Medulla oblongata (tissue), 1 donor: ENCODE data around the gene CD164L2.

Source experiments
- DNase-seq: peaks from one replicate; pipeline ENCODE4 v3.0.0-alpha.2; 2015; ENCODE audit errors: extremely low spot score

CD164L2 gene

DNA sequence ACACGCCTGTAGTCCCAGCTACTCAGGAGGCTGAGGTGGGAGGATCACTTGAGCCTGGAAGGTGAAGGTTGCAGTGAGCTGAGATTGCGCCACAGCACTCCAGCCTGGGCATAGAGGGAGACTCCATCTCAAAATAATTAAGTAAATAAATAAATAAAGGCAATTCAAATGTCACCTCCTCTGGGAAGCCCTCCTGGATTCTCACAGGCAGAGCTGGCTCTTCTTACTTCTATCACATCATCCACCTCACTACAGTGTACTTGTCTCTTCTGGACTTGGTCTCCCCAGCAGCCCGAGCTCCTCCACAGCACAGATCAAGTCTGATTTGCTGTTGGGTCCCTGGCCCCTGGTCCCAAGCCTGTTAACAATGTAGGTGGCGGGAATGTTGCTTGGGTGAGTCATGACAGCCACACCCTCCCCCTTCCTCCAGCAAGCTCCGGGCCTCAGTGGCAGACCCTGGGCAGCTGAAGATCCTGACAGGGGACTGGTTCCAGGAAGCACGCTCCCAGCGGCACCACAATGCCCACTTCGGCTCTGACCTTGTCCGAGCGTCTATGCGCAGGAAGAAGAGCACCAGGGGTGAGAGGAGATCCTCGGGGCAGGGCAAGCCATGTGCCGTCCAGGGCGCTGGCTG is 36.0 kb downstream of the CD164L2 start:
- no peak for DNase-seq

DNA sequence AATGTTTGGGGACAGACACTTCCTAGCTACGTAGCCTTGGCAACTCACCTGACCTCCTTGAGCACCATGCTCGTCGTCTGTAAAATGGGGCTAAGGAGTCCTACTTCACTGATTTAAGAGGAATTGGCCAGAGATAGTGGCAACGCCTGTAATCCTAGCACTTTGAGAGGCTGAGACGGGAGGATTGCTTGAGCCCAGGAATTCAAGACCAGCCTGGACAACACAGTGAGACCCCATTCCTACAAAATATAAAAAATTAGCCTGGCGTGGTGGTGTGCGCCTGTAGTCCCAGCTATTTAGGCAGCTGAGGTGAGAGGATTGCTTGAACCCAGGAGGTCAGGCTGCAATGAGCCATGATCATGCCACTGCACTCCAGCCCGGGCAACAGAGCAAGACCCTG is 36.8 kb downstream of the CD164L2 start:
- DNase-seq: no peak

DNA sequence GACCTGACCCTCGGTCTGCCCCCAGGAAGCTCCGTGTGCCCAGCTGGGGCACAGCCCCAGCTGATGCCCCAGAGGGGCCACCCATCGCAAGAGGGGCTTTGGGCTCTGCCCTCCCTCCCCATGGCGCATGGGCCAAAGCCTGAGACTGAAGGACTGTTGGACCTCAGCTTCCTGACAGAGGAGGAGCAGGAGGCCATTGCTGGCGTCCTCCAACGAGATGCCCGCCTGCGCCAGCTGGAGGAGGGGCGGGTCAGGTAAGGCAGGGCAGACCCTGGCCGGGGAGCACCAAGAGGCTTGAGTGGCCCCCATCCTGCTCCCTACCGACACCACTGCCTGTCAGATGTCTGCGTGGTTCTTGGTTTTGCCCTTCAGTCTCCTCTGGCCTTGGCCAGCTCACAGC is 37.9 kb downstream of the CD164L2 start:
- no peak for DNase-seq

DNA sequence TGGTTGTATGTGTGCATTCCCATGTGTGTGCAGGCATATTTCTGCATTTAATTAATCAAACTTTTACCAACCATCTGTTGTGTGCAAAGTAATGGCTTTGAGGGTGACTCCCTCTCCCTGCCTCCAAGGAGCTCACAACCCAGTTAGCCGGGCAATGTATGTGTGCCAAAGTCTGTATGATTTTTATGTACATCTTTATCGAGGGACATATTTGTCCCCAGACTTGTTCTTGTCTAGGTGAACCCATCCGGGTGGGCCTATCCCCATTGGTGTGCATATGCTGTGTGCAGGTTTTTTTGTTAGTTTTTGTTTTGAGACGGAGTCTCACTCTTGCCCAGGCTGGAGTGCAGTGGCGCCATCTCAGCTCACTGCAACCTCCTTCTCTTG is 39.5 kb downstream of the CD164L2 start:
- DNase-seq: no peak

DNA sequence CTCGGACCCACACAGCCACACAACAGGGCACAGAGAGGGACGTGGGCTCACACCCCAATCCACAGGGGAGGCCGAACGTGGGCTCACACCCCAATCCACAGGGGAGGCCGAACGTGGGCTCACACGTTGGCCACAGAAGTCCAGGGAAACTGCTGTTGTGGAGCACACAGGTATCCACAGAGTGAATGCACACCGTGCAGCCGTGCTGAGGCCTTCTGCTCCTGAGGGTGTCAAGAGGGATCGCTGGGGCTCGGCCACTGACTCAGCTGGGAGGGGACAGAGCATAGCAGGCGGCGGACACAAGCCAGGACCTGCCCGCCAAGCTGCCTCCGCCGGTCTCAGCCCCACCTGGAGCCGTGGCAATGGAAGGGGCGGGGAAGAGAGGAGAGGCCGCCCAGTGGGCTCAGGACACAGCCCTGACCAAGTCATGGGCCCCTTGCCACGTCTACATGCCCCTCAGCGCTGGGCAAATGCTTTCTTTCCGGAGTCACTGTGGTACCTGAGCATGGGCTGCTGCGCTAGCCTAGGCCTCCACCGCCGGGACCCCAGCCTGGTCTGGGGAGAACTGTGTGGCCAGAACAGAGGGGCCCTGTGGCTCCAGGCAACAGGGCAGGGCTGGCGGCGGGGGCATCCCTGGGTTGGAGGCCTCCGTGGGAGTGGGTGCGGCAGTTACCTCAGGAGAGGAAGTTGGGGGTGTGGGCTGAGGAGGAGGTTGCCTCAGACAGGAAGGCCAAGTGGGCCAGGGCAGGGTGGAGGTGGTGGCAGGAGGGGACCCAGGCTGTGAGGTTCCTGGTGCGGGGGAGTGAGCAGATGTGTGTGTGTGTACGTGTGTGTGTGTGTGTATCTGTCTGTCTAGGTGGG is 40.1 kb downstream of the CD164L2 start:
- no peak for DNase-seq

DNA sequence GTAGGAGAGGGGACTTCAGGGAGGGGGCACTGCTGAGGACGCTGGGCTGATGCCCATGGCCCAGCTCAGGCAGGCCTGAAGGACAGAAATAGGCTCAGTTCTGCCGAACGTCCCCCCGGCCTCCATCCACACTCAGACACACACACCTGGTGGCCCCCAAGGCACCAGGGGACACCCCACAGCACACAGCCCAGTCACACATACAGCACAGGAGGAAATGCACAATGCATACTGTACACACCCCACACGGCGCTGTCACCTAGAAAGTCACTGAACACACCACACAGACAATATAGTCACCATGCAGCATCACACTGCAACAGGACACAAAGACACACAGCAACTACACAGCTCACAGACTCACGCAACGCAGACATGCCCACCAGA is 40.7 kb downstream of the CD164L2 start:
- no peak for DNase-seq

DNA sequence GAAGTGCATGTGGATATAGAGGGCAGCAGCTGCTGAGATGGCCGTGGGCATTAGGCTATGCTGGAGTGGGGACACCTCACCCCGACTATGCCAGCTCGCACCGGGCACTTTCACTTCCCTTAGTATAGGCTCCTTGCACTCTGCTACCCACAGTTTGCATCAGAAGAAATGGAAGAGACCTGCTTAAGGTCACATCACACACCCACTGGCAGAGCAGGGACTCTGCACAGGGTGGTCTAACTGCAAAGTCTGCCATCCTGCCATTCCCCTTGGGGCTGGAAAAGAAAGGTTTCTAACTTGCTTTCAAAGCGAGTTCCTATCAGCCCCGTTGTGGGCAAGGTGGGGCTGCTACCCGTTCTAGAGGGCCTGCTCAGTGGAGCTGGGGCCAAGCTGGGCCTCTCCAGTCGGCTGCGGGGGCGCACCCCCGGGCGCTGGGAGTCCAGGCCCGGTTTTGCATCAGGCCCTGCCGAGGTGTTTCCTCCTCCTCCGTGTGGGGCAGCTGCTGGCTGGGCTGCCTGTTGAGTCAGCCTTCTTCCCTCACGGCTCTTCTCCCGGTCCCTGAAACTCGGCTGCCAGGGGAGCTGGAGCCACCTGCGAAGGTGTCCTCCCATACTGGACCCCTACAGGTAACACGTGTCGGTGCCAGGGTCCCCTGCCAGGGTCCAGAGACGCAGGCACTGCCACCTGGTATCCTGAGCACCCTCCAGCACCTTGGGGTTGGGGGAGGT is 41.4 kb downstream of the CD164L2 start, which contains the start of gene SYTL1:
SYTL1 (plus strand) TSS at position 498 of the 728 bp plus-strand sequence. CDS start 3,313 bp downstream, outside the sequence.
- no peak for DNase-seq

DNA sequence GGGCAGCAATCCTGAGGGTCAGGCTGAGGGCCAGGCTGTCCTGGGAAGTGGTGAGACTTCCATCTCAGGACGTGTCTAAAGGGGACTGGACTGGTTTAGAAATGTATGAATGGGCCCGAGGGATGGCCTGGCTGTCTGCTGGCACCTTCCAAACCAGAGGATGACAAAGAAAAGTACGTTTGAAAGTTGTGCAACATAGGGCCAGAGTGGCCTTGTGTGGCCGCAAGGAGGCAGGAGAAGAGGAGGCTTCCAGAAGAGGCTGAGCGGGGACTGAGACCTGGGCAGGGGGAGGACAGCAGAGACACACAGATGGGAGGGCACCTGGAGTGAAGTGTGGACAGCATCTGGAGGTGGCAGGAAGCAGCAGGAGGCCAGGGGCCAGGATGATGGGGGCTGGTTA is 43.9 kb downstream of the CD164L2 start:
- no peak for DNase-seq

DNA sequence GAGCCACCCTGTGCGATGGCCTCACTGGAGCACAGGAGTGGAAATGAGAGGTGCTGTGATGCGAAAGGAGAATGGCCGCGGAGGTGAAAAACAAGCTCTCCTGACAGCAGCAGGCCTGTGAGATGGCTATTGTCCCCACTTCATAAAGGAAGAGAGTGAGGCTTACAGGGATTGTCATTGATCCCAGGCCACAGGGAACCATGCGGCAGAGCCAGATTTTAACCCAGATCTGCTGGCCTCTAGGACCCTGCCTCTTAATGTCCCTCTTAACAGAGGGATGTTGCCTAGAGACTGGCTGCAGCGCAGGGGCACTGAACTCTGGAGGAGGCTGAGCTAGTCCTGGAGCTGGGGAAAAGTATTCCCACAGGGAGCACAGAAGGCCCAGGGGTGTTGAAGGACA is 44.4 kb downstream of the CD164L2 start:
- DNase-seq: no peak

DNA sequence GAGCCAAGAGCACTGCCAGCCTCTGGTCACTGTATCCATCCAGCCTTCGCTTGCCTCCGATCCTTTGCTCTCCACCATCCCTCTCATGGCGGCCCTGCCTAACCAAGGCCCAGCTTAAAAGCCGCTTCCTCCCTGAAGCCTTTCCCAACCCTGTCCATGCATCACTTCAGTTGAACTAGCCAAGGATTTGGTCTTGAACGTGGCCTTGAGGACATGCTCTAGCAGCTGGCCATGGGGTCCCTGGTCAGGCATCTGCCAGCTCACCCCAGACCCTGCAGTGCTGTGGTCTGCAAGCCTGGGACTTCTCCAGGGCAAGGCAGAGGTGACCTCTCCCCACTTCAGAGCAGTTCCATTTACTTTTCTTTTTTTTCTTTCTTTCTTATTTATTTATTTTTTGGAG is 46.4 kb downstream of the CD164L2 start:
- DNase-seq: no peak

DNA sequence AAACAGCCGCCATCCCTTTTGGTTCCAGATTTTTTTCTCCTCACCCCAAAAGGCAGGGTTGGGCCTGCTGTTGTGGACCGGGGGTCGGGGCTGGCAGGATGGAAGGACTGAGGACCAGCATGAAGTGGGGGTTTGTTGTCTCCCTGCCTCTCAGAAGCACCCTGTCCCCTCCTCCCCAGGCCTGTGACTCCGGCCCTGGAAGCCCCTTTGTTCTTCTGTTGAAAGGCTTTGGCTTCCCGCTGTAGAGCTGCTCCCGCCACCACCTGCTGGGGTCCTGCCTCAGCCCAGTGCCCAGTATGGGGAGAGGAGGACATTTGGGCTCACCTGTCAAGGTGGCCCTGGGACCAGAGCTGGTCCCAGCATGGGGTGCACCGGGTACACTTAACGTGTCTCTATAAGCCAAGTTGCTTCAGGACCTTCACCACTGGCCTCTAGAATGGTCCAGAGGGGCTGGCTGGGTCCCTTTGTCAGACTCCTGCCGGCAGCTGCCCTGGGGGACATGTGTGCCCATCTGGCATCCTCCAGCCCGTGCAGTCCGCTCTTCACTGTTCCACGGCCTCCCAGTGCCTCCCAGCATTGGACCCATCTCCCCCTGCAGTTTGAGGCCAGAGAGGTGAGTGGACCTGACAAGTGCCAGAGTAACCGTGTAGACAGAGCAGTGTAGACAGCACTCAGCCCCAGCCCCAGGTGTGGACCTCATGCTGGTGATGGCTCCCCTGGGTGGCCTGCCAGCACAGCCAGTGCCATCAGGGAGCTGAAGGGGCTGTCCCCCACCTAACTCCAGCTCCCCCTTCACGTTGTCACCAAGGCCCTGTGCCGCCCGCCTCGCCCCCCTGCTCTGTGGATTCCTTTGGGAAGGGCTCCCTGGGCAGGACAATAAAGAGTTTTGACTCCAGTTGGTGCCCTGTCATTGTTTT is 47.4 kb downstream of the CD164L2 start:
- no peak for DNase-seq

DNA sequence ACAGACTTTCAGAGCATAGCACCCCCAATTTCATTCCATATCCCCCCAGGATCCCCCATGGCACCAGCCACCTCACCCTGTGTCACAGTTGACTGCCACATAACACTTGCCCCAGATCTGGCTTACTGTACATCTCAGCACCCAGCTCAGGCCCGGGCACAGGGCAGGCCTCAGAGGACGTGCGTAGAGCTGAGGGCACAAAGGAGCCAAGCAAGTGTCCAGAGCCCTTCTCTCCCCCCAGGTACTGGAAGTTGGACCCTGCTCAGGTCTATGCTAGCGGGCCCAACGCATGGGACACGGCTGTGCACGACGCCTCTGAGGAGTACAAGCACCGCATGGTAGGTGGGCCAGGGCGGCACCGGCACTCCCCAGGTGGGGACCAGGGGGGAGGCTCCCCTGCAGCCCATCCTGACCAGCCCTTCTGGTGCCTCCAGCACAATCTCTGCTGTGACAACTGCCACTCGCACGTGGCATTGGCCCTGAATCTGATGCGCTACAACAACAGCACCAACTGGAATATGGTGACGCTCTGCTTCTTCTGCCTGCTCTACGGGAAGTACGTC is 49.3 kb downstream of the CD164L2 start:
- no peak for DNase-seq

DNA sequence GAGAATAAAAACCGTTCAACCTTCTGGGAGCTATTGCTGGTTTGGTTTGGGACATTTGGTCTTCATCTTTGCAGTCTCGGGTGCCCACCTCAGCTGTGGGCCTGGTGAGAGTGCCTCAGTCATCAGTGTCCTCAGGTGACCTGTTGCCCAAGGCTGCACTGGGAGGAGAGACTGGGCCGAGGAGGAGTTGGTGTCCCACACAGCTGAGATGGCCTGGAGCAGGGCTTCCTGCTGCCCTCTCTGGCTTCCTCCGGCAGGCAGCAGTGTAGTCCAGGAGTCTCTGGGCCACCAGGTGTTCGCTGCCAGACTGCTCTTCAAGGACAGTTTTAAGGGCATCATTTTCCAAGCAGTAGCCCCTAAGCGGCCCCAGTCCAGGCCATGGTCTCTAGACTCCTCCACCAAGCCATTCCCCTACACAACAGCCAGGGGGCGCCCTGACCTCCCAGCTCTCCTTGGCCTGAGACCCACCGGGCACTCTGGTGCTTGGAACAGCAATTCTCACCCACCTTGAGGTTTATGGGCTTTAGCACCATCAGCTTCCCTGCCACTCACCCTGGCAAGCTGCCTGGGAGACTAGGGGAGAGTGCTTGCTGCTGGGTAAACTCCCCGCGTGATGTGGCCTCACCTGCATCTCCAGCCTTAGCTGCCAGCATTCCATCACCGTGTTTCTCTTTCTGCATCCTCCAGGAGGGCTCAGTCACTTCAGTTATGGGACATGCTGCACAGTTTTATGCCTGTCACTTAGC is 50.4 kb downstream of the CD164L2 start:
- DNase-seq: peak; percentile 26

DNA sequence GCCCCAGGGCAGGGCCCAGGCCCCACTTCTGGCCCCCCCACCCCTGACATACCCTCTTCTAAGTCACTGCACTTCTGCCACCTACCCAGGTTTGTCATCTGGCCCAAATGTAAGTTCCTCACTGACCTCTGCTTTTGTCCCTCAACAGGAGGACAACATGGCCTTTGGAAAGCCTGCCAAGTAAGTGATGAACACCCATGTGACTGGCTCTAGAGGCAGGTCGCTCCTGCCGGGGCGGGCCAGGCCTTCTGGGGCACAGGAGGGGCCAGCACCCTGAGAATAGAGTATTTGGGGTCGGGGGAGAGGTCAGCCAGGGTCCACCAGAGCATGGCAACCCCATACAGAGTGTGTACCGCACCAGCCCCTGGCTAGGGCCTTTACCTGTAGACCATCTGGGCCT is 51.2 kb downstream of the CD164L2 start:
- DNase-seq: no peak

DNA sequence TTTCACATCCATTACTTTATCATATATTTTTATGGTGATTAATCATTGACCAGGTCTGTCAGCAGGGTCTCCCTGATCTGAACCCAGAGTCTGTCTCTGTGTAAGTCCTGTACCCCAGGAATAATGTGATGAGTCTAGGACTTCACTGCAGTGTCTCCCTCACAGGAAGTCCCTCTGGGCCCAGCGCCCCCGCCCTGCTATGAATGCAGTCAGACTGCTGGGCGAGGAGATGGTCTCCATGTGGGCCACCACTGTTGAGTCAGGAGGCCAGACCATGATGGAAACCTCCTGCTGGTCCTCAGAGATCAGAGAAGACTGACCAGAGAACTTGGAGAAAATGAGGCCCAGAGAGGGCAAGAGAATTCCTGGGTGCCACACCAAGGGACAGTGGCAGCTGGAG is 51.7 kb downstream of the CD164L2 start:
- no peak for DNase-seq

DNA sequence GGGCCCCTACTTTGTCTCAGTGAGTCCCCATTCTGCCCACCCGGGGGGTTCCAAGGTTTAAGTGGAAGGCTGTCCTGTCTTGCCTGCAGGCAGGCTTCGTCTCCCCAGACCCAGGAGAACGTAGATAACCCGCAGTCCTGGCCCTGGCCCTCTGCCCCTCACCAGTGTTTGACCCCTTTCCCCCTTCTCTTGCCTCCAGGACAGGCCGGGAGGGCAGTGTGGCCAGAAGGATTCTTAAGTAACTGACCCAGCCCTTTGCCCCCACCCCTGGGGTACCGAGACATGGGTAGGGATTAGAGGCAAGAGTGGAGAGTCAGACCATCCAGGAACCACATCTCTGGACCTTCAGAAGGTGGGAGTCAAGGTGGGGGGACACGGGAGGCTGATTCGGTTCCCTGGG is 52.3 kb downstream of the CD164L2 start:
- no peak for DNase-seq
